Measurements from ENCODE around the gene EIF2S1.
"Not testable (repeated sequence)": the region's sequence is repeated elsewhere in the genome, so short reads cannot be mapped to it uniquely, and the experiment has no call there.

The EIF2S1 gene

DNA sequence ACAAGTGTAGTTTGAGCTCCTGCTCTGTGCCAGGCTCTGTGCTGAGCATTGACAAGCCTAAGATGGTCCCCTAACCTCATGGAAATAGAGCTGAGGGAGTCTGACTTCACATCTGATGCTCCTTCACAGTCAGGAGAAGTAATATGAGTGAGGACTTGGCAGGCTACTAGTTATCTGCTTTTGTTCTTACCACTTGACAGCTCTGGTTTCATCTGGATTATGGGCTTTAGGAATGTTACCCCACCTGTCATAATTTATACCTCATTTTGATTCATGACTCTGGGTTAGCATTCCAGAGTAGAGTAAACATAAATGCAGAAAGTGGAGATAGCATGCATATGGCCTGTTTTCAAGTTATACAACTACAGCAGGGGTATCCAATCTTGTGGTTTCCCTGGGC lies 41.0 kb upstream of the EIF2S1 start:
- Histone ChIP-seq H3K4me3 (ENCODE audit: insufficient read depth in 1 of 2, low read depth in 1 of 2, low read length in 2 of 2) (no peak overlapping the region), H3K79me1 (replicated peaks; ENCODE audit: low read length, poor library complexity, severe bottlenecking) (peaks cover 8% of the 10 kb centered on the region), H4K91ac (ENCODE audit: low read length) (no peak overlapping the region), H3K27me3 (ENCODE audit: control insufficient read depth in 1 of 2, insufficient read depth in 1 of 2, low read length in 2 of 2) (no peaks in the 10 kb centered on the region), H2BK15ac (ENCODE audit: low read depth, poor library complexity, severe bottlenecking) (no peak overlapping the region), H3K4me2 (ENCODE audit: low read length, poor library complexity, severe bottlenecking) (no peak overlapping the region), H4K8ac (ENCODE audit: low read length) (no peak overlapping the region), H2AK5ac (ENCODE audit: low read length, severe bottlenecking) (no peak overlapping the region), H3K27ac (ENCODE audit: low read length, poor library complexity, severe bottlenecking) (no peak overlapping the region), H3K18ac (ENCODE audit: low read depth in 1 of 2, low read length in 2 of 2) (no peak overlapping the region), H2BK12ac (ENCODE audit: low read length in 2 of 2) (no peak overlapping the region), H3K23ac (ENCODE audit: low read length in 2 of 2) (no peak overlapping the region), H2BK120ac (ENCODE audit: low read depth, low read length) (no peak overlapping the region), H3K4ac (ENCODE audit: low read depth in 1 of 2, low read length in 2 of 2) (no peak overlapping the region), H3K36me3 (ENCODE audit: control insufficient read depth in 1 of 2, insufficient read depth in 2 of 2, low read depth in 1 of 2, low read length in 2 of 2) (peaks cover 13 to 78% of the 10 kb centered on the region in 2 experiments), H3K9me3 (ENCODE audit: control insufficient read depth, low read length) (no peaks in the 10 kb centered on the region), H3K9ac (ENCODE audit: low read length) (no peak overlapping the region), H2AFZ (ENCODE audit: low read depth, low read length) (no peak overlapping the region), H3K14ac (ENCODE audit: low read length in 2 of 2) (no peak overlapping the region), H3K4me1 (ENCODE audit: control insufficient read depth, insufficient read depth, low read depth, low read length) (peaks cover 2% of the 10 kb centered on the region), H2BK5ac (ENCODE audit: low read depth, low read length, poor library complexity, severe bottlenecking) (no peak overlapping the region)
- DNase-seq: no peak

DNA sequence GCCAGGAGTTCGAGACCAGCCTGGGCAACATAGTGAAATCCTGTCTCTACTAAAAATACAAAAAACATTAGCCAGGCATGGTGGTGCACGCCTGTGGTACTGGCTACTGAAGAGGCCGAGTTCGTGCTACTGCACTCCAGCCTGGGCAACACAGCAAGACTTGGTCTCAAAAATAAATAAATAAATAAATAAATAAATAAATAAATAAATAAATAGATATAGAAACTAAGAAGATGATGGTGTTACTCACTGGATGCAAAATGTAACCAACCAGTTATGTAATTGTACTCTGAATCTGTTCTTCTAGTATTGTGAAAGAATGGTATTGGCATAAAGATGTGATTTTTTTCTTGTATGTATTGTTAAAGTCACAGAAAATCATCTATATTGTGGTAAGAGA lies 30.5 kb upstream of the EIF2S1 start:
- not testable (repeated sequence) for H3K9ac ChIP-seq (ENCODE audit: low read length); H3K23ac ChIP-seq (ENCODE audit: low read length in 2 of 2); H2BK12ac ChIP-seq (ENCODE audit: low read length in 2 of 2); H3K18ac ChIP-seq (ENCODE audit: low read depth in 1 of 2, low read length in 2 of 2); H3K14ac ChIP-seq (ENCODE audit: low read length in 2 of 2); H2AK5ac ChIP-seq (ENCODE audit: low read length, severe bottlenecking); H3K4me3 ChIP-seq (ENCODE audit: insufficient read depth in 1 of 2, low read depth in 1 of 2, low read length in 2 of 2); H3K9me3 ChIP-seq (ENCODE audit: control insufficient read depth, low read length); H3K4me1 ChIP-seq (ENCODE audit: control insufficient read depth, insufficient read depth, low read depth, low read length); H3K4me2 ChIP-seq (ENCODE audit: low read length, poor library complexity, severe bottlenecking); H3K27me3 ChIP-seq (ENCODE audit: control insufficient read depth in 1 of 2, insufficient read depth in 1 of 2, low read length in 2 of 2); H2AFZ ChIP-seq (ENCODE audit: low read depth, low read length); H2BK15ac ChIP-seq (ENCODE audit: low read depth, poor library complexity, severe bottlenecking); H2BK120ac ChIP-seq (ENCODE audit: low read depth, low read length); H3K79me1 ChIP-seq (replicated peaks; ENCODE audit: low read length, poor library complexity, severe bottlenecking); H4K8ac ChIP-seq (ENCODE audit: low read length); H2BK5ac ChIP-seq (ENCODE audit: low read depth, low read length, poor library complexity, severe bottlenecking); H4K91ac ChIP-seq (ENCODE audit: low read length); H3K4ac ChIP-seq (ENCODE audit: low read depth in 1 of 2, low read length in 2 of 2); H3K27ac ChIP-seq (ENCODE audit: low read length, poor library complexity, severe bottlenecking); DNase-seq
- 100% methylated on average over 1 of the region's 4 CpGs for WGBS
- peaks cover 0 to 53% of the 10 kb centered on the region in 2 experiments for H3K36me3 ChIP-seq (ENCODE audit: control insufficient read depth in 1 of 2, insufficient read depth in 2 of 2, low read depth in 1 of 2, low read length in 2 of 2)

DNA sequence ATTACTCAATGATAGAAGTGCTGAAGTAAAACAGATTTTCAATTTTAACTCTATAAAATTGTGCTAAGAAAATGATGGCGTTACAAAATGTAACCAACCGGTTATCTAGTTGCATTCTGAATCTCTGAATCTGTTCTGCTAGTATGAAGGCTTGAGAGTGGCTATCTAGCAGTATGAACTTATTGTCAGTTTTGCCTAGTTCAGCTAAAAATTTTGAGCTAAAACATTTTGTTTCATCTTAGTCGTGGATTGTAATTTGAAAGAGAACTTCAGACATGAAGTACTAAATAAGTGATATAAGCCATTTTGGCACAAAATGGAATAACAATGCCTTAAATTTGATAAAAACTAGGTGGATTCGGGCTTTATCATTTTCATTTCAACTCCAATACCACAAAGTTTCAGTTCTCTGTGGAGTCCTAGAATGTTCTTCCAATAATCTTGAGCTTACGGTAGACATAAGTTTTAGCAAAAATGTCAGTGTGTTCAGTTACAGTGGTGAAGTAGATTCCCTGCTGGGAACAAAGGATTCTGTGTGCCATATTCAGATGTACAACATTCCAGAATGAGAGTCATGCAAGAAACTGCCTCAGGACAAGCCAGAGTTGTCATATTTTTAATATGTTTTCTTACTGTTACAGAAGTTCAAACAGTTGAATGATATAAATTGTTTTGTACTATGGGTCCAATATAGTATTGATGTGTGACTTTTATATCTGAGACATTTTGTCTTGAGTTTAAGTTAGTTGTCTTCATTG lies 28.6 kb upstream of the EIF2S1 start:
- Histone ChIP-seq H4K91ac (ENCODE audit: low read length) (no peak overlapping the region), H2BK120ac (ENCODE audit: low read depth, low read length) (no peak overlapping the region), H2AFZ (ENCODE audit: low read depth, low read length) (no peak overlapping the region), H3K18ac (ENCODE audit: low read depth in 1 of 2, low read length in 2 of 2) (no peak overlapping the region), H3K79me1 (replicated peaks; ENCODE audit: low read length, poor library complexity, severe bottlenecking) (peaks cover 2% of the 10 kb centered on the region), H3K4me1 (ENCODE audit: control insufficient read depth, insufficient read depth, low read depth, low read length) (no peaks in the 10 kb centered on the region), H4K8ac (ENCODE audit: low read length) (no peak overlapping the region), H3K36me3 (ENCODE audit: control insufficient read depth in 1 of 2, insufficient read depth in 2 of 2, low read depth in 1 of 2, low read length in 2 of 2) (peaks cover 2 to 61% of the 10 kb centered on the region in 2 experiments), H3K23ac (ENCODE audit: low read length in 2 of 2) (no peak overlapping the region), H3K4ac (ENCODE audit: low read depth in 1 of 2, low read length in 2 of 2) (no peak overlapping the region), H2AK5ac (ENCODE audit: low read length, severe bottlenecking) (no peak overlapping the region), H2BK15ac (ENCODE audit: low read depth, poor library complexity, severe bottlenecking) (no peak overlapping the region), H2BK12ac (ENCODE audit: low read length in 2 of 2) (no peak overlapping the region), H3K4me2 (ENCODE audit: low read length, poor library complexity, severe bottlenecking) (no peak overlapping the region), H3K9me3 (ENCODE audit: control insufficient read depth, low read length) (no peaks in the 10 kb centered on the region), H3K27ac (ENCODE audit: low read length, poor library complexity, severe bottlenecking) (peak overlapping the region; percentile 73), H3K4me3 (ENCODE audit: insufficient read depth in 1 of 2, low read depth in 1 of 2, low read length in 2 of 2) (no peak overlapping the region), H3K27me3 (ENCODE audit: control insufficient read depth in 1 of 2, insufficient read depth in 1 of 2, low read length in 2 of 2) (no peaks in the 10 kb centered on the region), H2BK5ac (ENCODE audit: low read depth, low read length, poor library complexity, severe bottlenecking) (no peak overlapping the region), H3K9ac (ENCODE audit: low read length) (no peak overlapping the region), H3K14ac (ENCODE audit: low read length in 2 of 2) (no peak overlapping the region)
- 97% methylated on average over 4 of the region's 5 CpGs for WGBS
- no peak for DNase-seq

GRCh38 chr14:67332468-67332867 lies 27.7 kb upstream of the EIF2S1 start:
- Histone ChIP-seq H3K4me3 (ENCODE audit: insufficient read depth in 1 of 2, low read depth in 1 of 2, low read length in 2 of 2) (no peak overlapping the region), H3K4ac (ENCODE audit: low read depth in 1 of 2, low read length in 2 of 2) (no peak overlapping the region), H3K27me3 (ENCODE audit: control insufficient read depth in 1 of 2, insufficient read depth in 1 of 2, low read length in 2 of 2) (no peaks in the 10 kb centered on the region), H3K4me1 (ENCODE audit: control insufficient read depth, insufficient read depth, low read depth, low read length) (no peaks in the 10 kb centered on the region), H2AFZ (ENCODE audit: low read depth, low read length) (no peak overlapping the region), H3K23ac (ENCODE audit: low read length in 2 of 2) (no peak overlapping the region), H2BK15ac (ENCODE audit: low read depth, poor library complexity, severe bottlenecking) (no peak overlapping the region), H3K4me2 (ENCODE audit: low read length, poor library complexity, severe bottlenecking) (no peak overlapping the region), H3K79me1 (replicated peaks; ENCODE audit: low read length, poor library complexity, severe bottlenecking) (peaks cover 2% of the 10 kb centered on the region), H2BK5ac (ENCODE audit: low read depth, low read length, poor library complexity, severe bottlenecking) (no peak overlapping the region), H4K91ac (ENCODE audit: low read length) (no peak overlapping the region), H3K14ac (ENCODE audit: low read length in 2 of 2) (no peak overlapping the region), H2AK5ac (ENCODE audit: low read length, severe bottlenecking) (no peak overlapping the region), H2BK12ac (ENCODE audit: low read length in 2 of 2) (no peak overlapping the region), H3K36me3 (ENCODE audit: control insufficient read depth in 1 of 2, insufficient read depth in 2 of 2, low read depth in 1 of 2, low read length in 2 of 2) (peaks cover 6 to 69% of the 10 kb centered on the region in 2 experiments), H3K9ac (ENCODE audit: low read length) (no peak overlapping the region), H2BK120ac (ENCODE audit: low read depth, low read length) (no peak overlapping the region), H3K18ac (ENCODE audit: low read depth in 1 of 2, low read length in 2 of 2) (no peak overlapping the region), H4K8ac (ENCODE audit: low read length) (no peak overlapping the region), H3K27ac (ENCODE audit: low read length, poor library complexity, severe bottlenecking) (peak overlapping the region; percentile 73), H3K9me3 (ENCODE audit: control insufficient read depth, low read length) (no peaks in the 10 kb centered on the region)
- DNase-seq: no peak
- WGBS: 96% methylated on average over 4 of the region's 5 CpGs

Measured in mesenchymal stem cell (in vitro differentiated cells and primary cell).